T-helper 1 cell treated with Interleukin-12 subunit alpha and Interleukin-12 subunit beta and Interleukin-4 antibody, amounts not matched to agents 30 μg/mL and 1 μg/mL, for 36 hours (primary cell): ENCODE measurements around the gene CRYGS.
"Not testable (repeated sequence)": the region's sequence is repeated elsewhere in the genome, so short reads cannot be mapped to it uniquely, and the experiment has no call there.

Experiments
- H3K27ac Mint-ChIP-seq: one replicate; pipeline ENCODE4 v1.8.0; 2021; ENCODE audit warnings: mild to moderate bottlenecking, mixed read lengths
- H3K27me3 Mint-ChIP-seq: one replicate; pipeline ENCODE4 v1.8.0; 2021; ENCODE audit warnings: low read depth, mixed read lengths
- H3K36me3 Mint-ChIP-seq: one replicate; pipeline ENCODE4 v1.8.0; 2021; ENCODE audit warnings: low read depth, mixed read lengths
- H3K4me1 Mint-ChIP-seq: one replicate; pipeline ENCODE4 v1.8.0; 2021; ENCODE audit warnings: low read depth, mixed read lengths
- H3K4me3 Mint-ChIP-seq: one replicate; pipeline ENCODE4 v1.8.0; 2021; ENCODE audit warnings: mild to moderate bottlenecking, moderate library complexity, mixed read lengths
- H3K9me3 Mint-ChIP-seq: one replicate; pipeline ENCODE4 v1.8.0; 2021; ENCODE audit warnings: mixed read lengths

Gene CRYGS

GRCh38 chr3:186544281-186544680, at the start of gene CRYGS:
CRYGS (minus strand) TSS chr3:186544380; CDS start chr3:186544326, 54 bp downstream.
- no peak within 1 kb of the TSS for H3K4me3 Mint-ChIP-seq
- peaks cover 11% of the 10 kb centered on the region for H3K4me1 Mint-ChIP-seq
- H3K9me3 Mint-ChIP-seq, result no peaks in the 10 kb centered on the region
- no peak within 1 kb of the TSS for H3K27ac Mint-ChIP-seq
- peaks cover 12% of the 10 kb centered on the region for H3K36me3 Mint-ChIP-seq
- no peaks in the 10 kb centered on the region for H3K27me3 Mint-ChIP-seq

- H3K9me3 Mint-ChIP-seq, result no peaks in the 10 kb centered on the region
- no peaks in the 10 kb centered on the region for H3K36me3 Mint-ChIP-seq
- H3K27me3 Mint-ChIP-seq, result no peaks in the 10 kb centered on the region
- no peak overlapping the region for H3K4me3 Mint-ChIP-seq
- H3K4me1 Mint-ChIP-seq, result peaks cover 13% of the 10 kb centered on the region
- no peak overlapping the region for H3K27ac Mint-ChIP-seq
Measured at GRCh38 chr3:186593862-186594261, 49.7 kb upstream of the CRYGS start.

DNA sequence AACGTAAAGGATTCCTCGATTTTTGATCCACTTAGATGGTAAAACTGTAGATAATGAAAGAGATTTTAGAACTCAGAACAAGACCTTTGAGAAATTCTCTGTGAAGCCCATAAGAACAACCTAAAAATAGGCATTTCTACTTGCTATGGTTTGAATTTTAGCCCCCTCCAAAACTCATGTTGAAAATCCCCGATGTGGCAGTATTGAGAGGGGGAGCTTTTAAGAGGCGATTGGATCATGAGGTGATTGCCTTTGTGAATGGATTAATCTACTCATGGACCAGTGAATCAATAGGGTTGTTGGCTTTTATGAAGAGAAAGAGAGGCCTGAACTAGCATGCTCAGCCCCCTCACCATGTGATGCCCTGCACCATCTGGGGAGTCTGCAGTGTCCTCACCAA, 48.5 kb upstream of the CRYGS start:
- no peak overlapping the region for H3K27ac Mint-ChIP-seq
- H3K36me3 Mint-ChIP-seq, result peaks cover 4% of the 10 kb centered on the region
- H3K27me3 Mint-ChIP-seq, result no peaks in the 10 kb centered on the region
- no peaks in the 10 kb centered on the region for H3K9me3 Mint-ChIP-seq
- no peak overlapping the region for H3K4me3 Mint-ChIP-seq
- H3K4me1 Mint-ChIP-seq, result peaks cover 20% of the 10 kb centered on the region

- Mint-ChIP-seq H3K36me3 (peaks cover 11% of the 10 kb centered on the region), H3K9me3 (no peaks in the 10 kb centered on the region), H3K4me3 (no peak overlapping the region), H3K27ac (no peak overlapping the region), H3K4me1 (peaks cover 20% of the 10 kb centered on the region), H3K27me3 (no peaks in the 10 kb centered on the region)
Measured at GRCh38 chr3:186590580-186591295, 46.6 kb upstream of the CRYGS start.

DNA sequence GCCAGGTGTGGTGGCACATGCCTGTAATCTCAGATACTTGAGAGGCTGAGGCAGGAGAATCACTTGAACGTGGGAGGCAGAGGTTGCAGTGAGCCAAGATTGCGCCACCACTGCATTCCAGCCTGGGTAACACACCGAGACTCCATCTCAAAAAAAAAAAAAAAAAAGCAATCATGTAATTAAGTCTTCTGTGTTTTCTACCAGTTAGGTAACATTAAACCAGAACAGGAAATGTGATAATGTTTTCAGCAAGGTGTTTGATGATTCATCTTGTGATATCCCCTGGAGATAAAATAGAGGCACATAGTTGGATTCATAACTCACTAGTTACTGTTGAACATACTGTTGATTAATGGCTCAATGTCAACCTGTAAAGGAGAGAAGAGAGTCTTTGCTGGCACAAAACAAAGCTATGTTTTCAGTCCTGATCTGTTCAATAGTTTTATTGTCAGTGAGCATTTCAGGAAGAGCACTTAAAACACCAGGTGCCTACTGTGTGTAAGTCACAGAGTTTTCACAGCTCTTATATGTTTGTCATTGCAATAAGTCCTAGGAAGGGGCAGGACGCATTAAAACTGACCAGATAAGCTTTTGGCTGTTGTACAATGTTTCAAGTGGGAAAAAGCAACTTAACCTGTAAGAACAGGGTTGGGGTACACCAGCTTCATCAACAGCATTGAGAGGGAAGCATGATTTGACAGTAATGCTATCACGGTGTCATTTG, 45.8 kb upstream of the CRYGS start:
- Mint-ChIP-seq H3K27ac (no peak overlapping the region), H3K36me3 (peaks cover 15% of the 10 kb centered on the region), H3K27me3 (no peaks in the 10 kb centered on the region), H3K4me1 (peaks cover 20% of the 10 kb centered on the region), H3K4me3 (no peak overlapping the region), H3K9me3 (no peaks in the 10 kb centered on the region)

DNA sequence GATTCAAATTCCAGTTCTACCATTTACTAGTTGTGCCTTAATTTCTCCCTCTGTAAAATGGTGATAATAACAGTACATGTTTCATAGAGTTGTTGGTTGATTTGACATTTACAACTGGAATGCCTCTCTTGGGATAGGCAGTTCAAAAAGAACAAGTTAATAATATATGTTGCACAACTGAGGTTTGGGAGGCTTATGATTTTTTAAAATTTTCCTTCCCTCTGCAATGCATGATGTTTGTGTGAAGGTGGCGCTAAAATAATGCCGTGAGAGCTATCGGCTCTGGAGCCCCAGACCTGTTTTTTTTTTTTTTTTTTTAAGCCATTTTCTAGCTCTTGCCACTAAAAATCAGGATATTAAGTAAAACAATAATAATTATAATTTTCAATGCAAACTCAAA, 44.9 kb upstream of the CRYGS start:
- peaks cover 20% of the 10 kb centered on the region for H3K4me1 Mint-ChIP-seq
- no peak overlapping the region for H3K27ac Mint-ChIP-seq
- peaks cover 24% of the 10 kb centered on the region for H3K36me3 Mint-ChIP-seq
- H3K4me3 Mint-ChIP-seq, result no peak overlapping the region
- H3K9me3 Mint-ChIP-seq, result no peaks in the 10 kb centered on the region
- H3K27me3 Mint-ChIP-seq, result no peaks in the 10 kb centered on the region

GRCh38 chr3:186588632-186589031, 44.5 kb upstream of the CRYGS start:
- H3K4me3 Mint-ChIP-seq, result no peak overlapping the region
- peaks cover 20% of the 10 kb centered on the region for H3K4me1 Mint-ChIP-seq

GRCh38 chr3:186587183-186587582, 43.0 kb upstream of the CRYGS start:
- H3K36me3 Mint-ChIP-seq, result peaks cover 38% of the 10 kb centered on the region

More at GRCh38 chr3:186588632-186589031, 44.5 kb upstream of the CRYGS start:
- Mint-ChIP-seq H3K27ac (no peak overlapping the region), H3K27me3 (no peaks in the 10 kb centered on the region), H3K9me3 (no peaks in the 10 kb centered on the region), H3K36me3 (peaks cover 26% of the 10 kb centered on the region)

GRCh38 chr3:186586245-186586644, 42.1 kb upstream of the CRYGS start:
- H3K36me3 Mint-ChIP-seq, result peaks cover 44% of the 10 kb centered on the region
- H3K4me1 Mint-ChIP-seq, result peaks cover 23% of the 10 kb centered on the region
- H3K27me3 Mint-ChIP-seq, H3K4me3 Mint-ChIP-seq, H3K27ac Mint-ChIP-seq, H3K9me3 Mint-ChIP-seq: not testable (repeated sequence)

More at GRCh38 chr3:186587183-186587582, 43.0 kb upstream of the CRYGS start:
- no peak overlapping the region for H3K4me3 Mint-ChIP-seq
- no peaks in the 10 kb centered on the region for H3K9me3 Mint-ChIP-seq
- no peaks in the 10 kb centered on the region for H3K27me3 Mint-ChIP-seq
- peaks cover 23% of the 10 kb centered on the region for H3K4me1 Mint-ChIP-seq
- H3K27ac Mint-ChIP-seq, result no peak overlapping the region

- H3K4me3 Mint-ChIP-seq, result no peak overlapping the region
- H3K36me3 Mint-ChIP-seq, result peaks cover 57% of the 10 kb centered on the region
Measured at GRCh38 chr3:186583831-186584230, 39.7 kb upstream of the CRYGS start.

DNA sequence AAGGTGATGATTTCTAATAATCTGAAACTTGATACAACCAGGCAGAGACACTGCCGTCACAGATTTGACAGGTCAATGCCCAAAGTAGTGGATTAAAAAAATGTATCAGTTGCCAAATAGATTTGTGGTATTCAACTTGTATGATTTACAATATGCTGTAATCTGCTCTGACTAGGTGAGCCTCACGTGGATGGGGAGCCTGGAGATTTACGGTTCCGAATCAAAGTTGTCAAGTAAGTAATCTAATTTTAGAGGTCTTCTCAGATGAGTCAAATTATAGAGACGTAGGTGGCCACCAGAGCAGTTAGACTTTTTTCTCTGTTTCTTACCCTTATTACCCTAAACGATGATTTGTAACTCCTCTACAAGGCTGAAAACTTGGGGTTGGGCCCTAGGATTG, 38.4 kb upstream of the CRYGS start:
- Mint-ChIP-seq H3K27ac (no peak overlapping the region), H3K4me1 (peaks cover 5% of the 10 kb centered on the region), H3K9me3 (no peaks in the 10 kb centered on the region), H3K36me3 (peaks cover 53% of the 10 kb centered on the region), H3K27me3 (no peaks in the 10 kb centered on the region), H3K4me3 (no peak overlapping the region)

More at GRCh38 chr3:186583831-186584230, 39.7 kb upstream of the CRYGS start:
- Mint-ChIP-seq H3K27me3 (no peaks in the 10 kb centered on the region), H3K27ac (no peak overlapping the region), H3K9me3 (no peaks in the 10 kb centered on the region), H3K4me1 (peaks cover 12% of the 10 kb centered on the region)

DNA sequence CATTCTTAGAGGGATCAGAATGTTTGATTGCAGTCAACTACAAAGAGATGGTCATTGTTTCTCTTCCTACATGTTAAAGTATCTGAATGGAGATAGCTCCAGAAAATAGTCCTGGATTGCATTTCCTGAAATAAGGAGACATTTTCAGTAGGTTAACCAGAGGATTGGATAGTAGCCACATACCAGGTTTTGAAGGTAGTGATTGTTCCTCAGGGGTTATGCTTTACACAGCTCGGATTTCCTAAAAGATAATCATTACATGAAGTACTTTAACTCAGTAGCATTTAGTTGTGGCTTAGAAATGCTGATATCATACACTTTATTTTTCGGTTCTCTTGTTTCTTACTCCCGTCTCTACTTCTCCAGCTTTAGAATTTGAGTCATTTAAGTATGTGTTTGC, 36.6 kb upstream of the CRYGS start:
- Mint-ChIP-seq H3K4me3 (no peak overlapping the region), H3K4me1 (peaks cover 10% of the 10 kb centered on the region), H3K27ac (no peak overlapping the region), H3K36me3 (peaks cover 51% of the 10 kb centered on the region), H3K27me3 (no peaks in the 10 kb centered on the region), H3K9me3 (no peaks in the 10 kb centered on the region)

- Mint-ChIP-seq H3K9me3 (no peaks in the 10 kb centered on the region), H3K27ac (no peak overlapping the region), H3K27me3 (no peaks in the 10 kb centered on the region), H3K4me3 (no peak overlapping the region), H3K36me3 (peaks cover 49% of the 10 kb centered on the region), H3K4me1 (peaks cover 22% of the 10 kb centered on the region)
Measured at GRCh38 chr3:186577521-186577920, 33.3 kb upstream of the CRYGS start.

- Mint-ChIP-seq H3K36me3 (peaks cover 31% of the 10 kb centered on the region), H3K4me1 (peaks cover 47% of the 10 kb centered on the region), H3K4me3 (peak overlapping the region; percentile 96), H3K27ac (peak overlapping the region; percentile 99), H3K9me3 (no peaks in the 10 kb centered on the region), H3K27me3 (no peaks in the 10 kb centered on the region)
Measured at GRCh38 chr3:186571644-186572013, 27.4 kb upstream of the CRYGS start.
